ENCODE results near the gene PRPS2.

Gene PRPS2

GRCh38 chrX:12798601-12799000, 7.4 kb downstream of the PRPS2 start:
- Histone ChIP-seq H3K79me1 (ENCODE audit: low read length) (no peaks in the 10 kb centered on the region), H2BK5ac (ENCODE audit: low read length) (no peak overlapping the region), H2AK5ac (ENCODE audit: low read length) (no peak overlapping the region), H3K4me2 (ENCODE audit: low read length) (no peak overlapping the region), H3K36me3 (ENCODE audit: control insufficient read depth, insufficient read depth, low read length) (no peaks in the 10 kb centered on the region), H3K4me3 (ENCODE audit: low read length) (no peak overlapping the region), H3K9ac (ENCODE audit: low read length) (no peak overlapping the region), H3K79me2 (ENCODE audit: control insufficient read depth, insufficient read depth, low read length) (no peaks in the 10 kb centered on the region), H4K5ac (ENCODE audit: low read length) (no peak overlapping the region), H3K56ac (ENCODE audit: low read length) (no peak overlapping the region), H2BK120ac (ENCODE audit: low read depth, low read length) (no peak overlapping the region), H2BK15ac (replicated peaks; ENCODE audit: low read depth) (no peak overlapping the region), H4K8ac (ENCODE audit: low read depth, low read length) (no peak overlapping the region), H3K23ac (ENCODE audit: low read length) (no peak overlapping the region), H3K27ac (ENCODE audit: low read depth, low read length) (no peak overlapping the region), H3K18ac (ENCODE audit: low read length) (no peak overlapping the region), H3K4me1 (ENCODE audit: control insufficient read depth, low read depth, low read length) (no peaks in the 10 kb centered on the region), H3K4ac (ENCODE audit: low read depth, low read length) (no peak overlapping the region), H3K27me3 (ENCODE audit: insufficient read depth, low read length, poor library complexity) (no peaks in the 10 kb centered on the region)
- no peak for DNase-seq
- no CpG with 5 or more reads among the region's 3 CpGs for WGBS (ENCODE audit: extremely low coverage, insufficient coverage, low lambda C conversion rate)

DNA sequence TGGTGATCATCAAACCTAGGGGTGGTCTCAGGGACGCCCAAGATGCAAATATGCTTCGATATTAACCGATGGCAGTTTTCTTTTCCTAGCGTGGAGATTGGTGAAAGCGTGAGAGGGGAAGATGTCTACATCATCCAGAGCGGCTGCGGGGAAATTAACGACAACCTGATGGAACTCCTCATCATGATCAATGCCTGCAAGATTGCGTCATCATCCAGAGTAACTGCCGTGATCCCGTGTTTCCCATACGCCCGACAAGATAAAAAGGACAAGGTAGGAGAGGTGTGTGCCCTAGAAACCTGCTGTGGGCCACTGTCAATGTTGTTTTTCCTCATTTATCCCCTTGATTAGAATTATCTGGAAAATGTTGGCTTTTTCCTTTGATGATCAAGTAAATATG, 7.9 kb downstream of the PRPS2 start:
- no CpG with 5 or more reads among the region's 13 CpGs for WGBS (ENCODE audit: extremely low coverage, insufficient coverage, low lambda C conversion rate)

DNA sequence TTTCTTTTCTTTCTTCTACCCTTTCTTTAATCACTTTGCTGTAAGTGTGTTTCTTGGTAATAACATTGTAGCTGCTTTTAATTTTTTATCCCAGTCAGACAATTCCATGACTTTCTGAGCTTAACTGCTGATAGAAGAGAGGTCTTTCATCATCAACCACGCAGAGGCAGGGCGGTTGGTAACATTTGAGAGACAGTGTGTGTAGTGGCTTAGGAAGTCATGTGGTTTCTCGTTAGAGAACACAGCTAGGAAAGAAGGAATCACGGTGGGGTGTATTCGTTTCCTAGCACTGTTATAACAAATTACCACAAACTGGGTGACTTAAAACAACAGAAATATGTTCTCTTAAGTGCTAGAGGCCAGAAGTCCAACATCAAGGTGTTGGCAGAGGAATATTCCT, 11.5 kb downstream of the PRPS2 start:
- H4K8ac ChIP-seq (ENCODE audit: low read depth, low read length), result no peak overlapping the region
- no peak overlapping the region for H3K4ac ChIP-seq (ENCODE audit: low read depth, low read length)
- no peak overlapping the region for H3K9ac ChIP-seq (ENCODE audit: low read length)
- no peaks in the 10 kb centered on the region for H3K4me1 ChIP-seq (ENCODE audit: control insufficient read depth, low read depth, low read length)
- no peak overlapping the region for H2AK5ac ChIP-seq (ENCODE audit: low read length)
- H3K4me3 ChIP-seq (ENCODE audit: low read length), result no peak overlapping the region
- DNase-seq, result no peak
- H3K79me2 ChIP-seq (ENCODE audit: control insufficient read depth, insufficient read depth, low read length), result no peaks in the 10 kb centered on the region
- no peak overlapping the region for H3K23ac ChIP-seq (ENCODE audit: low read length)
- no peak overlapping the region for H3K27ac ChIP-seq (ENCODE audit: low read depth, low read length)
- H3K36me3 ChIP-seq (ENCODE audit: control insufficient read depth, insufficient read depth, low read length), result no peaks in the 10 kb centered on the region
- H3K18ac ChIP-seq (ENCODE audit: low read length), result no peak overlapping the region
- no CpG with 5 or more reads among the region's 5 CpGs for WGBS (ENCODE audit: extremely low coverage, insufficient coverage, low lambda C conversion rate)
- H2BK5ac ChIP-seq (ENCODE audit: low read length), result no peak overlapping the region
- H2BK15ac ChIP-seq (replicated peaks; ENCODE audit: low read depth), result no peak overlapping the region
- H3K4me2 ChIP-seq (ENCODE audit: low read length), result no peak overlapping the region
- no peak overlapping the region for H4K5ac ChIP-seq (ENCODE audit: low read length)
- no peaks in the 10 kb centered on the region for H3K27me3 ChIP-seq (ENCODE audit: insufficient read depth, low read length, poor library complexity)
- no peak overlapping the region for H3K56ac ChIP-seq (ENCODE audit: low read length)
- H2BK120ac ChIP-seq (ENCODE audit: low read depth, low read length), result no peak overlapping the region
- H3K79me1 ChIP-seq (ENCODE audit: low read length), result no peaks in the 10 kb centered on the region

More for the DNA sequence above, 7.9 kb downstream of the PRPS2 start:
- H2BK15ac ChIP-seq (replicated peaks; ENCODE audit: low read depth), result no peak overlapping the region
- H3K79me2 ChIP-seq (ENCODE audit: control insufficient read depth, insufficient read depth, low read length), result no peaks in the 10 kb centered on the region
- no peak for DNase-seq
- H3K79me1 ChIP-seq (ENCODE audit: low read length), result no peaks in the 10 kb centered on the region
- no peak overlapping the region for H3K9ac ChIP-seq (ENCODE audit: low read length)
- no peaks in the 10 kb centered on the region for H3K4me1 ChIP-seq (ENCODE audit: control insufficient read depth, low read depth, low read length)
- H3K4me3 ChIP-seq (ENCODE audit: low read length), result no peak overlapping the region
- no peak overlapping the region for H3K4ac ChIP-seq (ENCODE audit: low read depth, low read length)
- H3K27me3 ChIP-seq (ENCODE audit: insufficient read depth, low read length, poor library complexity), result no peaks in the 10 kb centered on the region
- H4K5ac ChIP-seq (ENCODE audit: low read length), result no peak overlapping the region
- H3K56ac ChIP-seq (ENCODE audit: low read length), result no peak overlapping the region
- H3K36me3 ChIP-seq (ENCODE audit: control insufficient read depth, insufficient read depth, low read length), result no peaks in the 10 kb centered on the region
- no peak overlapping the region for H2BK120ac ChIP-seq (ENCODE audit: low read depth, low read length)
- H2AK5ac ChIP-seq (ENCODE audit: low read length), result no peak overlapping the region
- H2BK5ac ChIP-seq (ENCODE audit: low read length), result no peak overlapping the region
- no peak overlapping the region for H3K18ac ChIP-seq (ENCODE audit: low read length)
- no peak overlapping the region for H3K23ac ChIP-seq (ENCODE audit: low read length)
- no peak overlapping the region for H3K4me2 ChIP-seq (ENCODE audit: low read length)
- H3K27ac ChIP-seq (ENCODE audit: low read depth, low read length), result no peak overlapping the region
- no peak overlapping the region for H4K8ac ChIP-seq (ENCODE audit: low read depth, low read length)

GRCh38 chrX:12804655-12805054, 13.4 kb downstream of the PRPS2 start:
- no peak overlapping the region for H4K5ac ChIP-seq (ENCODE audit: low read length)
- no peak overlapping the region for H3K27ac ChIP-seq (ENCODE audit: low read depth, low read length)
- H3K56ac ChIP-seq (ENCODE audit: low read length), result no peak overlapping the region
- H3K79me2 ChIP-seq (ENCODE audit: control insufficient read depth, insufficient read depth, low read length), result no peaks in the 10 kb centered on the region
- no peaks in the 10 kb centered on the region for H3K36me3 ChIP-seq (ENCODE audit: control insufficient read depth, insufficient read depth, low read length)
- no peak overlapping the region for H3K4me2 ChIP-seq (ENCODE audit: low read length)
- no peaks in the 10 kb centered on the region for H3K4me1 ChIP-seq (ENCODE audit: control insufficient read depth, low read depth, low read length)
- no peak overlapping the region for H3K18ac ChIP-seq (ENCODE audit: low read length)
- no peak overlapping the region for H2BK120ac ChIP-seq (ENCODE audit: low read depth, low read length)
- DNase-seq, result no peak
- no peak overlapping the region for H2AK5ac ChIP-seq (ENCODE audit: low read length)
- H3K9ac ChIP-seq (ENCODE audit: low read length), result no peak overlapping the region
- H3K4me3 ChIP-seq (ENCODE audit: low read length), result no peak overlapping the region
- no peak overlapping the region for H4K8ac ChIP-seq (ENCODE audit: low read depth, low read length)
- no peaks in the 10 kb centered on the region for H3K79me1 ChIP-seq (ENCODE audit: low read length)
- H2BK5ac ChIP-seq (ENCODE audit: low read length), result no peak overlapping the region
- H3K23ac ChIP-seq (ENCODE audit: low read length), result no peak overlapping the region
- WGBS (ENCODE audit: extremely low coverage, insufficient coverage, low lambda C conversion rate), result no CpG with 5 or more reads among the region's 2 CpGs
- H2BK15ac ChIP-seq (replicated peaks; ENCODE audit: low read depth), result no peak overlapping the region
- H3K27me3 ChIP-seq (ENCODE audit: insufficient read depth, low read length, poor library complexity), result no peaks in the 10 kb centered on the region
- no peak overlapping the region for H3K4ac ChIP-seq (ENCODE audit: low read depth, low read length)

GRCh38 chrX:12805333-12805732, 14.1 kb downstream of the PRPS2 start:
- Histone ChIP-seq H4K5ac (ENCODE audit: low read length) (no peak overlapping the region), H3K4me2 (ENCODE audit: low read length) (no peak overlapping the region), H2BK5ac (ENCODE audit: low read length) (no peak overlapping the region), H3K9ac (ENCODE audit: low read length) (no peak overlapping the region), H3K4me3 (ENCODE audit: low read length) (no peak overlapping the region), H4K8ac (ENCODE audit: low read depth, low read length) (no peak overlapping the region), H2BK120ac (ENCODE audit: low read depth, low read length) (no peak overlapping the region), H3K27me3 (ENCODE audit: insufficient read depth, low read length, poor library complexity) (no peaks in the 10 kb centered on the region), H3K27ac (ENCODE audit: low read depth, low read length) (no peak overlapping the region), H3K79me1 (ENCODE audit: low read length) (no peaks in the 10 kb centered on the region), H3K36me3 (ENCODE audit: control insufficient read depth, insufficient read depth, low read length) (no peaks in the 10 kb centered on the region), H3K4me1 (ENCODE audit: control insufficient read depth, low read depth, low read length) (no peaks in the 10 kb centered on the region), H3K79me2 (ENCODE audit: control insufficient read depth, insufficient read depth, low read length) (no peaks in the 10 kb centered on the region), H3K4ac (ENCODE audit: low read depth, low read length) (no peak overlapping the region), H3K18ac (ENCODE audit: low read length) (no peak overlapping the region), H2BK15ac (replicated peaks; ENCODE audit: low read depth) (no peak overlapping the region), H3K56ac (ENCODE audit: low read length) (no peak overlapping the region), H2AK5ac (ENCODE audit: low read length) (no peak overlapping the region), H3K23ac (ENCODE audit: low read length) (no peak overlapping the region)
- no peak for DNase-seq
- WGBS (ENCODE audit: extremely low coverage, insufficient coverage, low lambda C conversion rate), result no CpG with 5 or more reads among the region's 6 CpGs

DNA sequence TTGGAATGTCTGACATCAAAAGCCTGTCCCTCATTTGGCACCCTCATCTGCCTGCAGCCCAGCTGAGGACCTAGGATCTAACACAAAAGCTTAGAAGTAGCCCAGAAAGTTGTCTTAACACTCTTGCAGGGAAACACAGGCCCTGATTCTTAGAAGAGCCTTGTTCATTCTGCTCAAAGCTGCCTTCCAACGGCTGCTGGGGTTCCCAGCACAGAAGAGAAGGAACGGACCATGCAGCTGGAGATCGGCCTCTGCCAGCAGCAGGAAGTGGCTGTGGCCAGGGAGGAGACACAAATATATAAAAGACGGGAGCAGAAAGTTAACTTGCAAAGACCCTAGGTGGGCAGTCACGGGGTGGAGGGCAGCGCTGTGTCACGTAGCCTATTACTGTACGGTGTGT, 20.4 kb downstream of the PRPS2 start:
- WGBS (ENCODE audit: extremely low coverage, insufficient coverage, low lambda C conversion rate), result no CpG with 5 or more reads among the region's 8 CpGs

More for the DNA sequence above, 20.4 kb downstream of the PRPS2 start:
- no peaks in the 10 kb centered on the region for H3K4me1 ChIP-seq (ENCODE audit: control insufficient read depth, low read depth, low read length)
- no peaks in the 10 kb centered on the region for H3K36me3 ChIP-seq (ENCODE audit: control insufficient read depth, insufficient read depth, low read length)
- H3K4ac ChIP-seq (ENCODE audit: low read depth, low read length), result no peak overlapping the region
- no peak overlapping the region for H4K8ac ChIP-seq (ENCODE audit: low read depth, low read length)
- no peak overlapping the region for H3K4me2 ChIP-seq (ENCODE audit: low read length)
- H3K4me3 ChIP-seq (ENCODE audit: low read length), result no peak overlapping the region
- H4K5ac ChIP-seq (ENCODE audit: low read length), result no peak overlapping the region
- H3K9ac ChIP-seq (ENCODE audit: low read length), result no peak overlapping the region
- no peak overlapping the region for H2BK120ac ChIP-seq (ENCODE audit: low read depth, low read length)
- no peak overlapping the region for H3K56ac ChIP-seq (ENCODE audit: low read length)
- no peak overlapping the region for H2AK5ac ChIP-seq (ENCODE audit: low read length)
- H2BK15ac ChIP-seq (replicated peaks; ENCODE audit: low read depth), result no peak overlapping the region
- no peak overlapping the region for H3K23ac ChIP-seq (ENCODE audit: low read length)
- no peak overlapping the region for H2BK5ac ChIP-seq (ENCODE audit: low read length)
- no peaks in the 10 kb centered on the region for H3K79me2 ChIP-seq (ENCODE audit: control insufficient read depth, insufficient read depth, low read length)
- no peak overlapping the region for H3K18ac ChIP-seq (ENCODE audit: low read length)
- no peaks in the 10 kb centered on the region for H3K27me3 ChIP-seq (ENCODE audit: insufficient read depth, low read length, poor library complexity)
- no peak for DNase-seq
- no peaks in the 10 kb centered on the region for H3K79me1 ChIP-seq (ENCODE audit: low read length)
- H3K27ac ChIP-seq (ENCODE audit: low read depth, low read length), result no peak overlapping the region

Data from mesendoderm (in vitro differentiated cells).